ENCODE measurements around the gene KCNG2. TPM values are rescaled to one million over a fixed set of nuclear protein-coding genes. Genes with fewer than 3 reads are reported as not detected.

Gene KCNG2
- polyA plus RNA-seq, 1 donor from 2014 or later = not detected

- peaks cover 2% of the 10 kb centered on the region for H3K9me3 ChIP-seq (ENCODE audit: low read length)
- H2AFZ ChIP-seq (ENCODE audit: low read depth, low read length) = no peak overlapping the region
- no peaks in the 10 kb centered on the region for H3F3A ChIP-seq (ENCODE audit: insufficient read depth, low read length, poor library complexity, severe bottlenecking)
- no peak overlapping the region for H3K4me3 ChIP-seq (ENCODE audit: low read length)
- H3K4me2 ChIP-seq (ENCODE audit: low read length) = no peak overlapping the region
- H3K36me3 ChIP-seq (ENCODE audit: insufficient read depth, low read length) = peaks cover 6% of the 10 kb centered on the region
- H4K20me1 ChIP-seq (ENCODE audit: insufficient read depth) = no peaks in the 10 kb centered on the region
- TF ChIP-seq REST (IDR thresholded peaks at IDR 0.05; ENCODE audit: borderline replicate concordance) (no peak), EZH2 (IDR thresholded peaks at IDR 0.05; ENCODE audit: borderline replicate concordance, insufficient read depth, low read length, poor library complexity, severe bottlenecking) (no peak), RAD21 (conservative IDR thresholded peaks at IDR 0.05) (no peak), SMC3 (conservative IDR thresholded peaks at IDR 0.05; ENCODE audit: poor library complexity) (no peak), POLR2AphosphoS5 (IDR thresholded peaks at IDR 0.05) (no peak), TAF1 (IDR thresholded peaks at IDR 0.05; ENCODE audit: low read depth) (no peak), EP300 (conservative IDR thresholded peaks at IDR 0.05; ENCODE audit: poor library complexity, severe bottlenecking) (no peak), MXI1 (conservative IDR thresholded peaks at IDR 0.05; ENCODE audit: poor library complexity, severe bottlenecking) (no peak)
- TF ChIP-seq, protein P1, sequence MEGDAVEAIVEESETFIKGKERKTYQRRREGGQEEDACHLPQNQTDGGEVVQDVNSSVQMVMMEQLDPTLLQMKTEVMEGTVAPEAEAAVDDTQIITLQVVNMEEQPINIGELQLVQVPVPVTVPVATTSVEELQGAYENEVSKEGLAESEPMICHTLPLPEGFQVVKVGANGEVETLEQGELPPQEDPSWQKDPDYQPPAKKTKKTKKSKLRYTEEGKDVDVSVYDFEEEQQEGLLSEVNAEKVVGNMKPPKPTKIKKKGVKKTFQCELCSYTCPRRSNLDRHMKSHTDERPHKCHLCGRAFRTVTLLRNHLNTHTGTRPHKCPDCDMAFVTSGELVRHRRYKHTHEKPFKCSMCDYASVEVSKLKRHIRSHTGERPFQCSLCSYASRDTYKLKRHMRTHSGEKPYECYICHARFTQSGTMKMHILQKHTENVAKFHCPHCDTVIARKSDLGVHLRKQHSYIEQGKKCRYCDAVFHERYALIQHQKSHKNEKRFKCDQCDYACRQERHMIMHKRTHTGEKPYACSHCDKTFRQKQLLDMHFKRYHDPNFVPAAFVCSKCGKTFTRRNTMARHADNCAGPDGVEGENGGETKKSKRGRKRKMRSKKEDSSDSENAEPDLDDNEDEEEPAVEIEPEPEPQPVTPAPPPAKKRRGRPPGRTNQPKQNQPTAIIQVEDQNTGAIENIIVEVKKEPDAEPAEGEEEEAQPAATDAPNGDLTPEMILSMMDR (IDR thresholded peaks at IDR 0.05; ENCODE audit: poor library complexity, severe bottlenecking) = no peak
- H3K9me2 ChIP-seq (ENCODE audit: insufficient read depth, low read length) = no peaks in the 10 kb centered on the region
- H3K27me3 ChIP-seq (ENCODE audit: insufficient read depth, low read depth, low read length) = no peaks in the 10 kb centered on the region
- H3K27ac ChIP-seq (ENCODE audit: low read length) = no peak overlapping the region
- H3K9ac ChIP-seq (ENCODE audit: low read length) = no peak overlapping the region
- no peaks in the 10 kb centered on the region for H3K79me2 ChIP-seq (replicated peaks; ENCODE audit: insufficient read depth, low read length)
These were observed 106.1 kb downstream of the KCNG2 start for GRCh38 chr18:79903787-79904356.

DNA sequence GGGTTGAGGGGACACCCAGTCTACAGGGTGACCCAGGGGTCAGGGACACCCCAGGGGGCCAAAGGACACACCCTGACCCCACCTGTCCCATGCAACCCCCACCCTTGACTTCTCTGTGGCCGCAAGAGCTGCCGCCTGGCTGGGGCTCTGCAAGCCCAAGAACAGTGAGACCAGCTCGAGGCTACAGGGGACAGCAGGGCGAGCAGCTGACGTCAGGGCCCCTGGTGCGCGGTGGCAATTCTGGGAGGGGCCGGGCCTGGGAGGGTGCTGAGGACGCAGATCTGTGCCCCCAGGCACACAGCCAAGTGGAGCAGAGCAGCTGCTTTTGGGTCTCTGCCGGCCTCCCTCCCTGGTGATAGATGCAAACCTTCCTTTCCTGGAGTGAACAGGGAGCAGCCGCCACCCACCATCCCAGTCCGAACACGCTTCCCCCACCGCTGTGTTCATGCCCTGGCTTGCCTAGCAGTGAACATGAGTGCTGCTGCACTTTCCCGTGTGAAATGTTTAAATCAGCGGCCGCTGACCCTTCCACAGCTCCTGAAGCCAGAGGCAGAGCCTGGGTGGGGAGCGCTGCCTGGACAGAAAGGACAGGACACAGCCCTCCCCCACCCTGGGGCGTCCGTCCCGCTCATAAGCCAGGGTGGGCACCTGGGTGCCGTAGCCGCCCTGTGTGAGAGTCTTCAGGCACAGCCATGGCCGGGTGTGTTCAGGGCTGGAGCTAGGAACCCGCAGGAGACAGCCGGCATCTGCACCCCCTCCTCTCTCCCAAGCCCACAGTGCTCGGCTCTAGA lies 106.8 kb downstream of the KCNG2 start:
- Histone ChIP-seq H4K20me1 (ENCODE audit: insufficient read depth) (no peaks in the 10 kb centered on the region), H3K27me3 (ENCODE audit: insufficient read depth, low read depth, low read length) (no peaks in the 10 kb centered on the region), H3K9me2 (ENCODE audit: insufficient read depth, low read length) (no peaks in the 10 kb centered on the region), H3F3A (ENCODE audit: insufficient read depth, low read length, poor library complexity, severe bottlenecking) (no peaks in the 10 kb centered on the region), H3K4me2 (ENCODE audit: low read length) (no peak overlapping the region), H3K36me3 (ENCODE audit: insufficient read depth, low read length) (peaks cover 6% of the 10 kb centered on the region), H3K4me3 (ENCODE audit: low read length) (no peak overlapping the region), H3K9me3 (ENCODE audit: low read length) (no peaks in the 10 kb centered on the region), H3K27ac (ENCODE audit: low read length) (no peak overlapping the region), H3K9ac (ENCODE audit: low read length) (no peak overlapping the region), H3K79me2 (replicated peaks; ENCODE audit: insufficient read depth, low read length) (no peaks in the 10 kb centered on the region), H2AFZ (ENCODE audit: low read depth, low read length) (no peak overlapping the region)
- TF ChIP-seq MXI1 (conservative IDR thresholded peaks at IDR 0.05; ENCODE audit: poor library complexity, severe bottlenecking) = no peak
- TF ChIP-seq EZH2 (IDR thresholded peaks at IDR 0.05; ENCODE audit: borderline replicate concordance, insufficient read depth, low read length, poor library complexity, severe bottlenecking) = no peak
- TF ChIP-seq RAD21 (conservative IDR thresholded peaks at IDR 0.05) = no peak
